ENCODE measurements around the gene C2orf49.

The C2orf49 gene

DNA sequence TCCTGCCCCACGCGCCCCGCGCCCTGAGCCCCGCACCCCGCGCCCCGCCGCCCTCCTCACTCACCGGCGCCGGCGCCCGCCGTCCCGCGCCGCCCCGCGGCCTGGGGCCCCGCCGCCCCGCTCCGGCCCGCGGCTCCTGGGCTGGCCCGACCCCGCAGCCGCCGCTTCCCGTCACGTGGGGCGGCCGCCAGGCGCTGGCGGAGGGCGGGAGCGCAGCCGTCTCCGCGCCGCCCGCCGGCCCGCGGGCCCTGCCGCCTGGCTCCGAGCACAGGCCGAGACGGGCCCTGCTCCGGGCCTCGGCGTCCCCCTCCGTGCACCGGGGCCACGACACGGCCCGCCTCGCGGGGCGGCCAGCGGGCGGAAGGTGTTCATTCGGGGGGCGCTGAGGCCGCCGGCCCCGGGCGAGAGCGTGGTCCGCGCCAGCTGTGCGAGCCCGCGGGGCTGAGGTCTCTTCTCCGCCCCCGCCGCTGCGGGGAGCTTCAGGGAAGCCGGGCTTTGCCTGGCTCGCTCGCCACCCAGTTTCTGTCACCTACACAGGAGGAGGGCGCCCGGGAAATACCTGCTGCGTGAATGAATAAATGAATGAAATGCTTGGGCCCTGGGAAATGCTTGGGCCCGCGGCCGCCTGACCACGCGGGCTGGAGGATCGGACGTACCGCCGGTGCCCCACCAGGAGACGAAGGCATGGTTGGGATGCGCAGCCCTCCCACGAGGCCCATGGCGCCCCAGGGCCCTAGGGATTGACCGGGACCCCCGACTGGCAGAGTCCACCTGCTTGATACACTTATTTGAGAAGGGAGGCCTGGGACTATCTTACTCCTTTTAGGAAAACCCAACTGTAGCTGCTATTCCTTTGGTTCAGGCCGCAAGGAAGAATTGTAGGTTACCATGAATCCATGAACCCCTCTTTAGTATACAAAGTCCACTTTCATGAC, 7.5 kb upstream of the C2orf49 start, which contains the start of gene TGFBRAP1:
Gene TGFBRAP1 (minus strand): TSS at position 175 of the 935 bp plus-strand sequence. CDS start 21,434 bp downstream, outside the sequence.
- no CpG with 5 or more reads among the region's 101 CpGs for WGBS (ENCODE audit: insufficient coverage, insufficient read length)
- no peaks in the 10 kb centered on the region for H3K36me3 ChIP-seq (ENCODE audit: control insufficient read depth, insufficient read depth, low read length)
- H3K4me3 ChIP-seq (ENCODE audit: low read length): peak within 1 kb of the TSS; percentile 55
- no peak within 1 kb of the TSS for H3K27ac ChIP-seq (ENCODE audit: low read length)
- no peaks in the 10 kb centered on the region; the same call in 1 of the 2 replicates for H3K4me1 ChIP-seq (ENCODE audit: control insufficient read depth, insufficient read depth, low read length)
- no peak for DNase-seq (ENCODE audit: low read depth, low spot score)
- no peaks in the 10 kb centered on the region for H3K27me3 ChIP-seq (ENCODE audit: control insufficient read depth, insufficient read depth, low read length)
- no peaks in the 10 kb centered on the region for H3K9me3 ChIP-seq (ENCODE audit: control insufficient read depth, insufficient read depth, low read length)

DNA sequence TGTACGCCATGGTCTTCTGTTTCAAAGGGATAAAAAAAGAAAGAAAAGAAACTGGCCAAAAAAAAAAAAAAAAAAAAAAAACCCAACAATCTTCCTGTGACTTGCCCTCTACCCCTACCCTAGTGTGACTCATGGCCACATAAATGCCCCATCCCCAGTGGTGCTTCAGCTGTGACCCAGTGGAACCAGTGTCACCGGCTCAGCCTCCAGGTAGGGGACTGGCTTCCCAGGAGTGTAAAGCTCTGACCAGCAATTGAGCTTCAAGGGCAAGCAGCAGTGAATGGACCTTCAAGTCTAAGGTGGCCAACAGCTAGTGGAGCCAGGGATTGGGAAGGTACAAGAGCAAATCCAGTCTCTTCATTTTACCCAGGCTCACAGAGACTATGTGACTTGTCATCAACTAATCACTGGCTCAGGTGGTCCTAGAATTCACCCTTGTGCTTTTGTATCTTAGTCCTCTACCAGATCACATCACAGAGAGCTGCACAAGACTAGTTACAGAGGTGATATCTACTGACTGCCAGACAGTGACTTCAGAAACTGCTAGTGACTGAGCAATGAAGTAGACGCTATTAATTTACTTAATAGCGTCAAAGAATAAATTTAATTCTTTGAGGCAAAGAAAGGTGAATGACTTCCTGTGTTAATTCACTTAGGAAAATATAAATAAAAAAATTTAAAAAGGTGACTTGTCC, 6.5 kb upstream of the C2orf49 start:
- DNase-seq (ENCODE audit: low read depth, low spot score): no peak
- Histone ChIP-seq H3K27ac (ENCODE audit: low read length) (no peak overlapping the region), H3K4me3 (ENCODE audit: low read length) (no peak overlapping the region), H3K36me3 (ENCODE audit: control insufficient read depth, insufficient read depth, low read length) (no peaks in the 10 kb centered on the region), H3K4me1 (ENCODE audit: control insufficient read depth, insufficient read depth, low read length) (no peaks in the 10 kb centered on the region), H3K9me3 (ENCODE audit: control insufficient read depth, insufficient read depth, low read length) (no peaks in the 10 kb centered on the region), H3K27me3 (ENCODE audit: control insufficient read depth, insufficient read depth, low read length) (no peaks in the 10 kb centered on the region)
- no CpG with 5 or more reads among the region's 4 CpGs for WGBS (ENCODE audit: insufficient coverage, insufficient read length)

DNA sequence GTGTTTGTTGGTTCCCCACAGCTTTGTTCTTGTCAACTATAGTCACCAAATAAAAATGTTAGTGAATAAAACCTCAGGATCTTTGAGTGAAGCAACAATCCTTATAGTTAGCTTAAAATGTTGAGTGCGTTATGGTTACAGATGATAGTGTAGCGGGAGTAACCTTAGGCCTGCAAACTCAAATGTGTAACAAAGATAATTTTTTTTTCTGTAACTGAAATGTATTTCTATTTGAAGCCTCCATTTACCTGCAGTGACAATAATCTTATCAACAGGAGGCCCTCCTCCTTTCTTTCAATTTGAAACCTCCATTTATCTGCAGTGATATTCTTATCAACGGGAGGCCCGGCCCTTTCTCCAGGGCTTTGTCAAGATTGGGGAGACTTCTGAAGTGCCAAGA, 3.1 kb upstream of the C2orf49 start:
- no CpG with 5 or more reads among the region's 4 CpGs for WGBS (ENCODE audit: insufficient coverage, insufficient read length)
- Histone ChIP-seq H3K4me1 (ENCODE audit: control insufficient read depth, insufficient read depth, low read length) (no peaks in the 10 kb centered on the region), H3K27me3 (ENCODE audit: control insufficient read depth, insufficient read depth, low read length) (no peaks in the 10 kb centered on the region), H3K9me3 (ENCODE audit: control insufficient read depth, insufficient read depth, low read length) (no peaks in the 10 kb centered on the region), H3K4me3 (ENCODE audit: low read length) (no peak overlapping the region), H3K27ac (ENCODE audit: low read length) (no peak overlapping the region), H3K36me3 (ENCODE audit: control insufficient read depth, insufficient read depth, low read length) (no peaks in the 10 kb centered on the region)
- no peak for DNase-seq (ENCODE audit: low read depth, low spot score)

DNA sequence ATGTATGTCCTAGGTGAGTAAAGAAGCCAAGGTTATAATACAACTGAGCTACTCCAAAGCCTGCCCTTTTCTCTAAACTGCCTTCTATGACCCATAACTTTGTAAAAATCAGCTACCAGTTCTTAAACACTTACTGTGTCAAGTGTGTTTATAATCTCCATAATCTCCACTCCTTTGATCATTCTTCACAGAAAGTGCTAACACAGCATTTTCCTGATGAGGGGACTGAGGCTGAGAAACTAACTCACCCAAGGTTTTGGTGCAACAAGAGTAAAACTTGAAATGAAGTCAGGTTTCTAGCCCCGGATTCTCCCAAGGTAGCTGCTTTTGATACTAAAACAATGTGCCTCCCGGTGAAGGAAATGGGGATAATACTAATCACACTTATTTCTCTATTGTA, 1.9 kb upstream of the C2orf49 start:
- Histone ChIP-seq H3K4me1 (ENCODE audit: control insufficient read depth, insufficient read depth, low read length) (no peaks in the 10 kb centered on the region), H3K9me3 (ENCODE audit: control insufficient read depth, insufficient read depth, low read length) (no peaks in the 10 kb centered on the region), H3K36me3 (ENCODE audit: control insufficient read depth, insufficient read depth, low read length) (no peaks in the 10 kb centered on the region), H3K4me3 (ENCODE audit: low read length) (no peak overlapping the region), H3K27me3 (ENCODE audit: control insufficient read depth, insufficient read depth, low read length) (no peaks in the 10 kb centered on the region), H3K27ac (ENCODE audit: low read length) (no peak overlapping the region)
- DNase-seq (ENCODE audit: low read depth, low spot score): no peak
- WGBS (ENCODE audit: insufficient coverage, insufficient read length): no CpG with 5 or more reads among the region's 2 CpGs

DNA sequence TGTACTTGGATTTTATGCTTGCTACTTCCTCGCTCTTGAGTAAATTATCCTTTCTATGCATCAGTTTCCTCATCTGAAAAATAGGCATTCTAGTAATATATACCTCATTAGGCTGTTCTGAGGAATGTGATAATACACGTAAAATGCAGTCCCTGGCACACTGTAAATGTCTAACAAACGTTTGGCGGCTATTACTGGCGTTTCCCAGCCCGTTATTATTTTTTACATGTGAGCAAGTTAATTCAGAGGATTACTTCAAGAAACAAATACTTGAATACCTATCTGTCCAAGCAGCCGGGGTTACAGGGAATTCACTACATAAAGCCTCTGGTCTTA, 586 bp upstream of the C2orf49 start:
- no peak for DNase-seq (ENCODE audit: low read depth, low spot score)
- Histone ChIP-seq H3K36me3 (ENCODE audit: control insufficient read depth, insufficient read depth, low read length) (peaks cover 2% of the 10 kb centered on the region; the same call in 1 of the 2 replicates), H3K9me3 (ENCODE audit: control insufficient read depth, insufficient read depth, low read length) (no peaks in the 10 kb centered on the region), H3K27ac (ENCODE audit: low read length) (no peak overlapping the region), H3K27me3 (ENCODE audit: control insufficient read depth, insufficient read depth, low read length) (no peaks in the 10 kb centered on the region), H3K4me3 (ENCODE audit: low read length) (peak overlapping the region; percentile 87; the same call in 1 of the 2 replicates), H3K4me1 (ENCODE audit: control insufficient read depth, insufficient read depth, low read length) (no peaks in the 10 kb centered on the region)
- no CpG with 5 or more reads among the region's 7 CpGs for WGBS (ENCODE audit: insufficient coverage, insufficient read length)

DNA sequence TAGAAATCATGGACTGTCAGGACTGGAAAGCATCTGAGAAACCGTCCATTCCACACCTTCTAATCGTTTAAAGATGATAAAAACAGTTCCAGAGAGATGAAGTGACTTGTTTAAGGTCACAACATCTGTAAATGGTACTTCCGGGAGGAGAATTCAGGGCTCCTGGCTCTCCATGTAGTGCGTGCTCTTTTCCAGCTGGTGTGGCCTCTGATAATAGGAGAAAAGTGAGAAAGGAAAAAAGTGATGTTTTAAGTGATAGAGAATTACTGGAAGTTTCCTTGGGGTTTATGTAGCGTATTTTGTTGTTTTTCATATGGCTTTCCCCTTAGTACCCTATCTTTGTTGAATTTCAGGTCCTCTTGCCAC, 663 bp downstream of the C2orf49 start:
- no peaks in the 10 kb centered on the region for H3K9me3 ChIP-seq (ENCODE audit: control insufficient read depth, insufficient read depth, low read length)
- no peak overlapping the region for H3K27ac ChIP-seq (ENCODE audit: low read length)

DNA sequence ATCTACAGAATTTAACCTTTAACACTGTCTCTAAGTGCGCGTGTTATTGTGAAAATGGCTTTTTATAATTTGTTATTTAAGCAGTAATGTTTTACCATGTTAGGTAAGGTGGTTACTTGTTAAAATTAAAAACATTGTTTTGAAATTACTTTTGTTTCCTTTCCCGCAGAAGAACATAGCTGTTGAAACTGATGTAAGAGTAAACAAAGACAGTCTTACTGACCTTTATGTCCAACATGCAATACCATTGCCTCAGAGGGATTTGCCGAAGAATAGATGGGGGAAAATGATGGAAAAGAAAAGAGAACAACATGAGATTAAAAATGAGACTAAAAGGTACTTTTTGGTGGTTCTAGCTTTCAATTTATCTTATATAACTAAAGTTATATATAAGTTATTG, 2.1 kb downstream of the C2orf49 start:
- no peaks in the 10 kb centered on the region for H3K9me3 ChIP-seq (ENCODE audit: control insufficient read depth, insufficient read depth, low read length)
- DNase-seq (ENCODE audit: low read depth, low spot score): no peak
- H3K36me3 ChIP-seq (ENCODE audit: control insufficient read depth, insufficient read depth, low read length): peaks cover 6% of the 10 kb centered on the region; the same call in 1 of the 2 replicates
- WGBS (ENCODE audit: insufficient coverage, insufficient read length): no CpG with 5 or more reads among the region's 4 CpGs
- no peak overlapping the region for H3K4me3 ChIP-seq (ENCODE audit: low read length)
- H3K27me3 ChIP-seq (ENCODE audit: control insufficient read depth, insufficient read depth, low read length): no peaks in the 10 kb centered on the region
- no peaks in the 10 kb centered on the region for H3K4me1 ChIP-seq (ENCODE audit: control insufficient read depth, insufficient read depth, low read length)
- H3K27ac ChIP-seq (ENCODE audit: low read length): no peak overlapping the region

More for the DNA sequence above, 663 bp downstream of the C2orf49 start:
- Histone ChIP-seq H3K4me1 (ENCODE audit: control insufficient read depth, insufficient read depth, low read length) (no peaks in the 10 kb centered on the region), H3K27me3 (ENCODE audit: control insufficient read depth, insufficient read depth, low read length) (no peaks in the 10 kb centered on the region), H3K4me3 (ENCODE audit: low read length) (peak overlapping the region; percentile 87; the same call in 1 of the 2 replicates), H3K36me3 (ENCODE audit: control insufficient read depth, insufficient read depth, low read length) (peaks cover 4% of the 10 kb centered on the region; the same call in 1 of the 2 replicates)
- DNase-seq (ENCODE audit: low read depth, low spot score): no peak
- WGBS (ENCODE audit: insufficient coverage, insufficient read length): 100% methylated on average over 1 of the region's 5 CpGs

DNA sequence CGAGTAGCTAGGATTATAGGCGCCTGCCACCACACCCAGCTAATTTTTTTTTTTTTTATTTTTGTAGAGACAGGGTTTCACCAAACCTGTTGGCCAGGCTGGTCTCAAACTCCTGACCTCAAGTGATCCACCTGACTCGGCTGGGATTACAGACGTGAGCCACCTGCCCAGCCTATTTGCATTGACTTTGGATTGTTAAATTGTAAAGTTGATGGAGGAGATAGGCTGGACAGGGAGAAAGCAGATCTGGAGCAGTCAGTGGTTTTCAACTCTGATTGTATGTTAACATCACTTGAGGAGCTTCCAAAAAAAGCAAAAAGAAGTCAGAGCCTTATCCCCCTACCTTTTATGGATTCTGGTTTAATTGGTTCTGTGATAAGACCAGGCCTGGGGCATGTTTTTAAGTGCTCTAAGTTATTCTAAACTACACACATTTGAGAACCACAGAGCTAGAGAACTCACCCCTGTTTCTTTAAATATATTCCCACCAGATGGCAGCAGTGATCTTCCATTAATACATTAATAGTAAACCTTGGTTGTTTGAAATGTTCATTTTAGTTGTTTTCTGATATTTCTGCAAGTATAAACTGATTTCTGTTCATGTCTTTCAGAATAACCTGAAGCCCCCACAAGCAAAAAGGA, 7.5 kb downstream of the C2orf49 start:
- no peaks in the 10 kb centered on the region for H3K9me3 ChIP-seq (ENCODE audit: control insufficient read depth, insufficient read depth, low read length)
- H3K4me1 ChIP-seq (ENCODE audit: control insufficient read depth, insufficient read depth, low read length): no peaks in the 10 kb centered on the region
- DNase-seq (ENCODE audit: low read depth, low spot score): no peak
- peaks cover 8% of the 10 kb centered on the region; the same call in 1 of the 2 replicates for H3K36me3 ChIP-seq (ENCODE audit: control insufficient read depth, insufficient read depth, low read length)
- H3K27me3 ChIP-seq (ENCODE audit: control insufficient read depth, insufficient read depth, low read length): no peaks in the 10 kb centered on the region
- WGBS (ENCODE audit: insufficient coverage, insufficient read length): no CpG with 5 or more reads among the region's 4 CpGs
- no peak overlapping the region for H3K27ac ChIP-seq (ENCODE audit: low read length)
- no peak overlapping the region for H3K4me3 ChIP-seq (ENCODE audit: low read length)

DNA sequence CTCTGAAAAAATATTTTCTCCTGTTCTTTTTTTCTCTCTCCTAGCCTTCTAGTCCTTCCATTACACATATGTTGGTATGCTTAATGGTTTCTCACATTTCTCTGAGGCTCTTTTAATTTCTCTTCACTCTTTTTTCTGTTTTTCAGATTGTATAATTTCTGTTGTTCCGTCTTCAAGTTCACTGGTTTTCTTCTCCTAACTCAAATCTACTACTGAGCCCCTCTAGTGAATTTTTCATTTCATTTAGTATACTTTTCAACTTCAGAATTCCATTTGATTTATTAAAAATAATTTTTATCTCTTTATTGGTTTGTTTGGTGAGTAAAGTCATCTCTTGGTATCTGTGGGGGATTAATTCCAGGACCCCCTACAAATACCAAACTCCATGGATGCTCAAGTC, 19.8 kb downstream of the C2orf49 start:
- Histone ChIP-seq H3K4me1 (ENCODE audit: control insufficient read depth, insufficient read depth, low read length) (no peaks in the 10 kb centered on the region), H3K9me3 (ENCODE audit: control insufficient read depth, insufficient read depth, low read length) (no peaks in the 10 kb centered on the region), H3K27me3 (ENCODE audit: control insufficient read depth, insufficient read depth, low read length) (no peaks in the 10 kb centered on the region), H3K4me3 (ENCODE audit: low read length) (no peak overlapping the region), H3K36me3 (ENCODE audit: control insufficient read depth, insufficient read depth, low read length) (no peaks in the 10 kb centered on the region; the same call in 1 of the 2 replicates), H3K27ac (ENCODE audit: low read length) (no peak overlapping the region)
- no CpG with 5 or more reads among the region's 1 CpG for WGBS (ENCODE audit: insufficient coverage, insufficient read length)
- DNase-seq (ENCODE audit: low read depth, low spot score): no peak

DNA sequence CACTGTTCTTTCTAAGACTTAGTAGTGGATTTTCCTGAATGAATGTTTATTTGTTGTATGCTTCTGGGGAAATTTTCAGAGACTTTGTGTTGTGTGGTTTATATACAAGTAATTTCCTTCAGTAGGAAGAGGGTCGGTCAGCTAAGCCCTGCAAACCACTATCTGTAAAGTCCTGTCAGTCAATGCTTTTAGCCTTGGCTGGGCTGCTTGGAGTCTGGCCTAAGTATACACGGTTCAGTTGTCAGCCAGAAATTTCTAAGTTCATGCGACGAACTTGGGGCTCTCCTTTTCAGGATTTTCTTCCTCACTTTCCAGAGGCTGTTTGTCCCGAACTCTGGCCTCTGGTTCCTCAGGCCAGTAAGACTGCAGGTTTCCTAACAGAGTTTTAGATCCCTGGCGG, 21.3 kb downstream of the C2orf49 start:
- no peak overlapping the region for H3K4me3 ChIP-seq (ENCODE audit: low read length)
- no peaks in the 10 kb centered on the region for H3K27me3 ChIP-seq (ENCODE audit: control insufficient read depth, insufficient read depth, low read length)
- H3K9me3 ChIP-seq (ENCODE audit: control insufficient read depth, insufficient read depth, low read length): no peaks in the 10 kb centered on the region
- H3K4me1 ChIP-seq (ENCODE audit: control insufficient read depth, insufficient read depth, low read length): no peaks in the 10 kb centered on the region
- H3K27ac ChIP-seq (ENCODE audit: low read length): no peak overlapping the region
- H3K36me3 ChIP-seq (ENCODE audit: control insufficient read depth, insufficient read depth, low read length): no peaks in the 10 kb centered on the region; the same call in 1 of the 2 replicates
- no CpG with 5 or more reads among the region's 6 CpGs for WGBS (ENCODE audit: insufficient coverage, insufficient read length)
- no peak for DNase-seq (ENCODE audit: low read depth, low spot score)
